Neural crest cell (in vitro differentiated cells): ENCODE data around the gene RAP1GAP2. TPM values are rescaled to one million over a fixed set of nuclear protein-coding genes. Genes with fewer than 3 reads are reported as not detected.

ENCODE experiments used
- DNase-seq: peaks from one replicate; pipeline ENCODE4 v3.0.0; 2021; ENCODE audit warnings: low read depth, mixed read lengths, low spot score
- H3K27ac Mint-ChIP-seq: one replicate; pipeline ENCODE4 v1.8.0; 2021; ENCODE audit warnings: mild to moderate bottlenecking, mixed read lengths; ENCODE audit not compliant: unreplicated experiment
- H3K27me3 Mint-ChIP-seq: 2 replicates; pipeline ENCODE4 v1.8.0; 2021; ENCODE audit warnings: low read depth, mild to moderate bottlenecking, mixed read lengths
- H3K36me3 Mint-ChIP-seq: 2 replicates; pipeline ENCODE4 v1.8.0; 2021; ENCODE audit warnings: low read depth, mild to moderate bottlenecking, mixed read lengths
- H3K4me1 Mint-ChIP-seq: 2 replicates; pipeline ENCODE4 v1.8.0; 2021; ENCODE audit warnings: mixed read lengths
- H3K4me3 Mint-ChIP-seq: one replicate; pipeline ENCODE4 v1.8.0; 2021; ENCODE audit warnings: mild to moderate bottlenecking, mixed read lengths
- H3K9me3 Mint-ChIP-seq: 2 replicates; pipeline ENCODE4 v1.8.0; 2021; ENCODE audit warnings: mixed read lengths
- total RNA-seq: library from RNA; stranded (reverse); gene quantifications from 2 replicates; pipeline ENCODE4 v1.2.1, GENCODE V29; 2021
- TF ChIP-seq, protein P1 (sequence below): fragments of 200-600 bp; sonication (generic); conservative IDR thresholded peaks from 2 replicates; pipeline ENCODE4 v1.5.0; 2021; ENCODE audit warnings: antibody characterized with exemption, mild to moderate bottlenecking

Gene RAP1GAP2
- total RNA-seq, 1 donor from 2014 or later: 1.0 TPM

DNA sequence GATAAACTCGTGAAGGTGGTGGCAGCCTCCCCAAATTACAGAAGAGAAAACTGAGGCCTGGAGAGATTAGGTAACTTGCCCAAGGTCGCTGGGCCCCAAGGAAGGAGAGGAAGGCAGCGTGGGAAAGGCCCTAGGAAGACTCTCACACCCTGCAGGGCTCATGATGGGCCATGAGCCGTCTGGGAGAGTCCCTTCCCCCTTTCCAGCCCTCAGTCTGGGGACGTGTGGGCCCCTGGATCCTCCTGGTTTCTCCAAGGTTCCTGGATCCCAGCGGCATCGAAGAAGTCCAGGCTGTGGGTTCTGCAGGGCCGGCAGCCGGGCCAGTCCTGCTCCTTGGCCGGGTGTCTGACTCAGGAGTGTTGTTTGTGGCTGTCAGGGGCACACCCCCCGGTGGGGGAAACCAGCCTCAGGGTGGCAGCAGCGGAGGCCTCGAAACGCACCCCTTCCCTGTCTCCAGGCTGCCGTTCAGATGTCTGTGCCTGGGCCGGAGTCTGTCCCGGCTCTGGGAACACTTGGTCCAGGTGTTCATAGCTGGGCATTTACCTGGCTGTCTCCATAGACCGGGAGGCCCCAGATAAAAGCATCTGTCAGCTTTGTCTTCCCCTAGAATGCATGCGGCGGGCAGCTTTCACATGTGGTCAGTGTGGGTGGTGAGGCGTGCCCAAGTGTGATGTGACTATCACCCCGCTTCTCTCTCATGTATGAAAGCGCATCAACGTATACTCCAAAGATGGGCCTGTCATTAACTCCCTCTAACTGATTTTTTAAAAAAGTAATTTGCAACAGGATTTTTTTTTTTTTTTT, 3.7 kb upstream of the RAP1GAP2 start:
- DNase-seq: no peak
- no peaks in the 10 kb centered on the region for H3K9me3 Mint-ChIP-seq
- H3K36me3 Mint-ChIP-seq: no peaks in the 10 kb centered on the region
- H3K27me3 Mint-ChIP-seq: peaks cover 4% of the 10 kb centered on the region
- no peaks in the 10 kb centered on the region for H3K4me1 Mint-ChIP-seq
- no peak overlapping the region for H3K27ac Mint-ChIP-seq
- TF ChIP-seq, protein P1, sequence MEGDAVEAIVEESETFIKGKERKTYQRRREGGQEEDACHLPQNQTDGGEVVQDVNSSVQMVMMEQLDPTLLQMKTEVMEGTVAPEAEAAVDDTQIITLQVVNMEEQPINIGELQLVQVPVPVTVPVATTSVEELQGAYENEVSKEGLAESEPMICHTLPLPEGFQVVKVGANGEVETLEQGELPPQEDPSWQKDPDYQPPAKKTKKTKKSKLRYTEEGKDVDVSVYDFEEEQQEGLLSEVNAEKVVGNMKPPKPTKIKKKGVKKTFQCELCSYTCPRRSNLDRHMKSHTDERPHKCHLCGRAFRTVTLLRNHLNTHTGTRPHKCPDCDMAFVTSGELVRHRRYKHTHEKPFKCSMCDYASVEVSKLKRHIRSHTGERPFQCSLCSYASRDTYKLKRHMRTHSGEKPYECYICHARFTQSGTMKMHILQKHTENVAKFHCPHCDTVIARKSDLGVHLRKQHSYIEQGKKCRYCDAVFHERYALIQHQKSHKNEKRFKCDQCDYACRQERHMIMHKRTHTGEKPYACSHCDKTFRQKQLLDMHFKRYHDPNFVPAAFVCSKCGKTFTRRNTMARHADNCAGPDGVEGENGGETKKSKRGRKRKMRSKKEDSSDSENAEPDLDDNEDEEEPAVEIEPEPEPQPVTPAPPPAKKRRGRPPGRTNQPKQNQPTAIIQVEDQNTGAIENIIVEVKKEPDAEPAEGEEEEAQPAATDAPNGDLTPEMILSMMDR: no peak
- no peak overlapping the region for H3K4me3 Mint-ChIP-seq

GRCh38 chr17:2794111-2794803, 2.0 kb upstream of the RAP1GAP2 start:
- H3K9me3 Mint-ChIP-seq: no peaks in the 10 kb centered on the region
- no peak for DNase-seq
- no peaks in the 10 kb centered on the region for H3K4me1 Mint-ChIP-seq
- no peak overlapping the region for H3K27ac Mint-ChIP-seq
- H3K27me3 Mint-ChIP-seq: peaks cover 8% of the 10 kb centered on the region
- H3K4me3 Mint-ChIP-seq: no peak overlapping the region
- TF ChIP-seq, protein P1: no peak
- H3K36me3 Mint-ChIP-seq: no peaks in the 10 kb centered on the region

DNA sequence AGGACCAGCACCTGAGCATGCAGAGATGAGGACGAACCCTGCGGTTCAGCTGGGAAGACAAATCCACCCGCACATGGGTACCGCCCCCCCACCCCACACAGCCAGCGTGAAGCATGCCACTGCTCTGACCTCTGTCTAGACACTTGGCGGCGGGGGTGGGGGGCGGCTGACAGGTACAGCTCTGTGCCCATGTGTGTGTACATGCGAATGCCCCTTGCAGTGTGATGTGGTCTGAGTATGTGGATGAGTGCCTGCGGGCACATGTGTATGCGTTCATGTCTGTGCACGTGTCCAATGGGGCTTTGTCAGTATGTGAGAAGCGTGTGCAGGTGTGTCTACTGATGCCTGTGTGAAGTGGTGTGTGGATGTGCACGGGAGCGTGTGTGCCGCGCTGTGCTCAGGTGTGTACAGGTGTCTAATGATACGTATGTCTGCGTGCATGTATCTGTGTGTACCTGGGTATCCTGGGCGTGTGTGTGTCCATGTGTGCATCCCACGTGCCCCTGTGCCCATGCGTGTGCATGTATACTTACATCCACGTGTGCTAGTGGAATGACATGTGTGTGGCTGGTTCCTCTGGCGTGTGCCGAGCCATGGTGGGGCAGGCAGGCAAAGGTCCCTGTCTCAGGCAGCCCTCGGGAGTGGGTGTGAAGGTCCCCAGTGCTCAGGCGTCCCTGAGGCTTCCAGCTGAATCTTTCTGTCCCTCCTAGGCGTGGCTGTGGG, 636 bp upstream of the RAP1GAP2 start:
- Mint-ChIP-seq H3K9me3 (no peaks in the 10 kb centered on the region), H3K4me3 (no peak overlapping the region), H3K27ac (no peak overlapping the region), H3K36me3 (no peaks in the 10 kb centered on the region), H3K4me1 (no peaks in the 10 kb centered on the region), H3K27me3 (peaks cover 8% of the 10 kb centered on the region)
- TF ChIP-seq, protein P1: no peak
- no peak for DNase-seq

DNA sequence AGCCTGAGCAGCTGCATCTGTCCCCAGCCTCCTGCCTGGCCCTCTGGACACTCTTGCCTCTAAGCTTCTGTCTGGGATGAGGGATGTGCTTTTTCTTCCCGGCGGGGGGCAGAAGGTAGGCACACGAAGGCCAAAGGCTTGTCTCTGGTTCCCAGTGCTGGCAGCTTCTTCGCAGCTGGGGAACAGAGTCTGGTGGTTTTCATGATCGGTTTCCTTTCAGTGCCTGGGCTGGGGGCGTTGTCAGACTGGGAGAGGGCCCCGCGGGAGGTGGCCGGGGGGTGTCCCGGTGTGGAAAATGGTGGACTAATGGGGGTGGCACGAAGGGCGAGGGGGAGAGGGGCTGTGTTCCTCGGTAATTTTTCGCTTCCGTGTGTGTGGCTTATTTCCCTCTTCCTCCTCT, 988 bp downstream of the RAP1GAP2 start:
- no peaks in the 10 kb centered on the region for H3K9me3 Mint-ChIP-seq
- peak overlapping the region; percentile 60 for H3K27ac Mint-ChIP-seq
- no peak overlapping the region for H3K4me3 Mint-ChIP-seq
- no peak for DNase-seq
- TF ChIP-seq, protein P1: no peak
- no peaks in the 10 kb centered on the region for H3K4me1 Mint-ChIP-seq
- peaks cover 10% of the 10 kb centered on the region for H3K27me3 Mint-ChIP-seq
- H3K36me3 Mint-ChIP-seq: no peaks in the 10 kb centered on the region

- no peak overlapping the region for H3K4me3 Mint-ChIP-seq
- H3K4me1 Mint-ChIP-seq: no peaks in the 10 kb centered on the region
- no peaks in the 10 kb centered on the region for H3K36me3 Mint-ChIP-seq
- TF ChIP-seq, protein P1: no peak
- no peak overlapping the region for H3K27ac Mint-ChIP-seq
- no peaks in the 10 kb centered on the region for H3K9me3 Mint-ChIP-seq
- no peak for DNase-seq
- peaks cover 10% of the 10 kb centered on the region for H3K27me3 Mint-ChIP-seq
Measured at GRCh38 chr17:2797637-2798036, 1.4 kb downstream of the RAP1GAP2 start.
